NCI-H187 (cell line): ENCODE measurements around the gene DNAJC18.
"Not testable (repeated sequence)": the region's sequence is repeated elsewhere in the genome, so short reads cannot be mapped to it uniquely, and the experiment has no call there.

Experiments used
- DNase-seq, 2 experiments: peaks; one replicate each; lab custom pipeline; 2025; lab: John Stamatoyannopoulos, UW

Gene DNAJC18

GRCh38 chr5:139387611-139388197 lies 51.6 kb downstream of the DNAJC18 start:
- no peak for DNase-seq

GRCh38 chr5:139386956-139387355 lies 52.4 kb downstream of the DNAJC18 start:
- DNase-seq, result not testable (repeated sequence)

- DNase-seq, result no peak
Measured at GRCh38 chr5:139386050-139386438, 53.3 kb downstream of the DNAJC18 start.

GRCh38 chr5:139385061-139386049 lies 54.0 kb downstream of the DNAJC18 start:
- no peak for DNase-seq

- no peak for DNase-seq
Measured at GRCh38 chr5:139384591-139385051, 54.7 kb downstream of the DNAJC18 start.

GRCh38 chr5:139383993-139384590 lies 55.2 kb downstream of the DNAJC18 start:
- DNase-seq, result no peak

GRCh38 chr5:139383275-139383992 lies 55.9 kb downstream of the DNAJC18 start, which contains the start of gene SLC23A1:
TSS of gene SLC23A1 (minus strand) at chr5:139383297. CDS start at chr5:139383253, 44 bp downstream.
- DNase-seq, result no peak

- no peak for DNase-seq
Measured at GRCh38 chr5:139382807-139383206, 56.5 kb downstream of the DNAJC18 start.

GRCh38 chr5:139381837-139382761 lies 57.2 kb downstream of the DNAJC18 start:
- no peak for DNase-seq

GRCh38 chr5:139379626-139380449 lies 59.5 kb downstream of the DNAJC18 start:
- no peak for DNase-seq

- DNase-seq, result no peak
Measured at GRCh38 chr5:139378941-139379361, 60.4 kb downstream of the DNAJC18 start.

- DNase-seq, result no peak
Measured at GRCh38 chr5:139378101-139378825, 61.1 kb downstream of the DNAJC18 start.

GRCh38 chr5:139377226-139377625 lies 62.1 kb downstream of the DNAJC18 start:
- no peak for DNase-seq

GRCh38 chr5:139376364-139376763 lies 63.0 kb downstream of the DNAJC18 start:
- DNase-seq, result no peak

GRCh38 chr5:139374909-139375308 lies 64.4 kb downstream of the DNAJC18 start:
- no peak for DNase-seq

- DNase-seq, result no peak
Measured at GRCh38 chr5:139371482-139372435, 67.6 kb downstream of the DNAJC18 start.

GRCh38 chr5:139369181-139369580 lies 70.1 kb downstream of the DNAJC18 start:
- DNase-seq, result no peak

GRCh38 chr5:139368613-139369012 lies 70.7 kb downstream of the DNAJC18 start:
- DNase-seq, result no peak
